Measurements from ENCODE around the gene CDH23. TPM values are rescaled to one million over a fixed set of nuclear protein-coding genes. Genes with fewer than 3 reads are reported as not detected.
"Not testable (repeated sequence)": the region's sequence is repeated elsewhere in the genome, so short reads cannot be mapped to it uniquely, and the experiment has no call there.

Gene CDH23
- total RNA-seq, 2 donors from 2014 or later: 3.9 to 74.8 TPM

- Histone ChIP-seq H3K36me3 (no peaks in the 10 kb centered on the region), H3K9me3 (no peaks in the 10 kb centered on the region), H3K27me3 (replicated peaks; ENCODE audit: insufficient read depth) (no peaks in the 10 kb centered on the region), H3K27ac (peak overlapping the region in 1 of 2 donors; percentile 11), H3K4me1 (replicated peaks) (peaks cover 6% of the 10 kb centered on the region), H3K4me3 (no peak overlapping the region)
- TF ChIP-seq POLR2AphosphoS5 (IDR thresholded peaks at IDR 0.05): no peak
- intact Hi-C loops (cut with DNase I): no loop called here
- no peak for DNase-seq (ENCODE audit: low spot score)
- 75% methylated on average over 11 of the region's 11 CpGs for WGBS
Measured at GRCh38 chr10:71848325-71849275, 451.9 kb downstream of the CDH23 start.

- Histone ChIP-seq H3K9me3 (no peaks in the 10 kb centered on the region), H3K36me3 (no peaks in the 10 kb centered on the region), H3K27ac (peak overlapping the region in 1 of 2 donors; percentile 95), H3K4me1 (replicated peaks) (peaks cover 6% of the 10 kb centered on the region), H3K27me3 (replicated peaks; ENCODE audit: insufficient read depth) (no peaks in the 10 kb centered on the region), H3K4me3 (peak overlapping the region in 1 of 2 donors; percentile 81)
- TF ChIP-seq CTCF (IDR thresholded peaks at IDR 0.05): no peak
- no peak for DNase-seq (ENCODE audit: low spot score)
- intact Hi-C loops (cut with DNase I): no loop called here
- 93% methylated on average over 17 of the region's 17 CpGs for WGBS
Measured at GRCh38 chr10:71849461-71849908, 452.8 kb downstream of the CDH23 start.

- Histone ChIP-seq H3K4me1 (replicated peaks) (peaks cover 6% of the 10 kb centered on the region), H3K4me3 (peak overlapping the region; percentile 81 to 97), H3K27ac (peak overlapping the region; percentile 95 to 97), H3K36me3 (no peaks in the 10 kb centered on the region), H3K27me3 (replicated peaks; ENCODE audit: insufficient read depth) (no peaks in the 10 kb centered on the region), H3K9me3 (no peaks in the 10 kb centered on the region)
- no peak for DNase-seq (ENCODE audit: low spot score)
- no peak for TF ChIP-seq POLR2AphosphoS5 (IDR thresholded peaks at IDR 0.05)
- intact Hi-C loops (cut with DNase I): no loop called here
- 1% methylated on average over 13 of the region's 13 CpGs for WGBS
Measured at GRCh38 chr10:71850021-71850742, 453.5 kb downstream of the CDH23 start.

GRCh38 chr10:71850743-71851464 is 454.2 kb downstream of the CDH23 start, which contains the start of gene PSAP:
PSAP (minus strand) TSS chr10:71851251; CDS start chr10:71851221, 30 bp downstream.
- WGBS: under 1% methylated on average over 45 of the region's 49 CpGs
- intact Hi-C loops (cut with DNase I): no loop called here
- no peaks in the 10 kb centered on the region for H3K27me3 ChIP-seq (replicated peaks; ENCODE audit: insufficient read depth)

GRCh38 chr10:71851465-71852095 is 454.9 kb downstream of the CDH23 start:
- Histone ChIP-seq H3K27ac (peak overlapping the region; percentile 95 to 97), H3K4me3 (peak overlapping the region; percentile 81 to 97)
- H3K4me1 ChIP-seq (replicated peaks); H3K36me3 ChIP-seq; H3K9me3 ChIP-seq; H3K27me3 ChIP-seq (replicated peaks; ENCODE audit: insufficient read depth); intact Hi-C loops (cut with DNase I); DNase-seq (ENCODE audit: low spot score): not testable (repeated sequence)
- WGBS: 43% methylated on average over 20 of the region's 20 CpGs

More at GRCh38 chr10:71850743-71851464, 454.2 kb downstream of the CDH23 start, which contains the start of gene PSAP:
- Histone ChIP-seq H3K9me3 (no peaks in the 10 kb centered on the region), H3K4me3 (peak within 1 kb of the TSS; percentile 81 to 97), H3K27ac (peak within 1 kb of the TSS; percentile 95 to 97), H3K4me1 (replicated peaks) (peaks cover 6% of the 10 kb centered on the region), H3K36me3 (no peaks in the 10 kb centered on the region)
- DNase-seq (ENCODE audit: low spot score): peak; percentile 97
- TF ChIP-seq CTCF (IDR thresholded peaks at IDR 0.05): peak in 1 of 4 experiments; percentile 7
- peak; percentile 100 for TF ChIP-seq POLR2AphosphoS5 (IDR thresholded peaks at IDR 0.05)
- peak; percentile 97 for TF ChIP-seq POLR2A (IDR thresholded peaks at IDR 0.05)
